Lower lobe of right lung (tissue), 2 donors: ENCODE results near the gene RUSC2. TPM values are rescaled to one million over a fixed set of nuclear protein-coding genes. Genes with fewer than 3 reads are reported as not detected.
A peak's percentile ranks its signal among the peaks of the same experiment; 100 is the strongest.

Experiments used
- ATAC-seq, 2 donors: fragments of 200-7000 bp; cut with Tn5 transposase; one replicate each; pipeline ENCODE4 v1.9.1; 2020 to 2022; ENCODE audit warnings: mild to moderate bottlenecking in 2 of 2, moderate library complexity in 2 of 2
- DNase-seq: peaks from one replicate; pipeline ENCODE4 v3.0.0-alpha.2; 2020
- H3K27ac ChIP-seq: fragments of 200-600 bp; one replicate; pipeline ENCODE4 v1.8.0; 2022
- H3K27me3 ChIP-seq: fragments of 200-600 bp; one replicate; pipeline ENCODE4 v1.8.0; 2022; ENCODE audit warnings: low read depth
- H3K36me3 ChIP-seq: fragments of 200-600 bp; one replicate; pipeline ENCODE4 v1.8.0; 2022; ENCODE audit warnings: mild to moderate bottlenecking
- H3K4me1 ChIP-seq: fragments of 200-600 bp; one replicate; pipeline ENCODE4 v1.8.0; 2022
- H3K4me3 ChIP-seq: fragments of 200-600 bp; one replicate; pipeline ENCODE4 v1.8.0; 2022; ENCODE audit warnings: mild to moderate bottlenecking
- H3K9me3 ChIP-seq: fragments of 200-600 bp; one replicate; pipeline ENCODE4 v1.8.0; 2022
- intact Hi-C: fragments of 100-400 bp; cut with DNase I; formaldehyde crosslinking; loops from one replicate; pipeline ENCODE4 v1.11.0; 2022
- total RNA-seq: library from RNA; stranded (reverse); fragmentation: NEBNext Ultra II Directional; extraction: Animal tissue kit (Norgen Biotek cat#: 25700); gene quantifications from one replicate; pipeline ENCODE4 v1.2.1, GENCODE V29; 2021
- TF ChIP-seq, protein P1 (sequence below): fragments of 200-600 bp; IDR thresholded peaks from one replicate; pipeline ENCODE4 v1.8.0; 2022; ENCODE audit warnings: antibody characterized with exemption, mild to moderate bottlenecking
- donor health status: DM: no; HTN: yes; CAD: no; lungs with severe emphysema.

RUSC2 gene
- total RNA-seq, 1 donor from 2014 or later, result 23.6 TPM

GRCh38 chr9:35515766-35516165 lies 25.9 kb downstream of the RUSC2 start:
- H3K27me3 ChIP-seq, result no peaks in the 10 kb centered on the region
- H3K27ac ChIP-seq, result no peak overlapping the region
- no peaks in the 10 kb centered on the region for H3K9me3 ChIP-seq
- intact Hi-C loops, result no loop called here
- H3K36me3 ChIP-seq, result no peaks in the 10 kb centered on the region
- no peak overlapping the region for H3K4me3 ChIP-seq
- H3K4me1 ChIP-seq, result peaks cover 60% of the 10 kb centered on the region
- TF ChIP-seq, protein P1, sequence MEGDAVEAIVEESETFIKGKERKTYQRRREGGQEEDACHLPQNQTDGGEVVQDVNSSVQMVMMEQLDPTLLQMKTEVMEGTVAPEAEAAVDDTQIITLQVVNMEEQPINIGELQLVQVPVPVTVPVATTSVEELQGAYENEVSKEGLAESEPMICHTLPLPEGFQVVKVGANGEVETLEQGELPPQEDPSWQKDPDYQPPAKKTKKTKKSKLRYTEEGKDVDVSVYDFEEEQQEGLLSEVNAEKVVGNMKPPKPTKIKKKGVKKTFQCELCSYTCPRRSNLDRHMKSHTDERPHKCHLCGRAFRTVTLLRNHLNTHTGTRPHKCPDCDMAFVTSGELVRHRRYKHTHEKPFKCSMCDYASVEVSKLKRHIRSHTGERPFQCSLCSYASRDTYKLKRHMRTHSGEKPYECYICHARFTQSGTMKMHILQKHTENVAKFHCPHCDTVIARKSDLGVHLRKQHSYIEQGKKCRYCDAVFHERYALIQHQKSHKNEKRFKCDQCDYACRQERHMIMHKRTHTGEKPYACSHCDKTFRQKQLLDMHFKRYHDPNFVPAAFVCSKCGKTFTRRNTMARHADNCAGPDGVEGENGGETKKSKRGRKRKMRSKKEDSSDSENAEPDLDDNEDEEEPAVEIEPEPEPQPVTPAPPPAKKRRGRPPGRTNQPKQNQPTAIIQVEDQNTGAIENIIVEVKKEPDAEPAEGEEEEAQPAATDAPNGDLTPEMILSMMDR, result no peak
- peak; percentile 53 for DNase-seq
- ATAC-seq, result no peak

- intact Hi-C loops, result no loop called here
- Histone ChIP-seq H3K9me3 (no peaks in the 10 kb centered on the region), H3K27me3 (no peaks in the 10 kb centered on the region), H3K27ac (peak overlapping the region; percentile 71), H3K36me3 (no peaks in the 10 kb centered on the region), H3K4me3 (no peak overlapping the region), H3K4me1 (peaks cover 61% of the 10 kb centered on the region)
- TF ChIP-seq, protein P1, result no peak
- DNase-seq, result no peak
- no peak for ATAC-seq
Observed at GRCh38 chr9:35516479-35516878, 26.6 kb downstream of the RUSC2 start.

DNA sequence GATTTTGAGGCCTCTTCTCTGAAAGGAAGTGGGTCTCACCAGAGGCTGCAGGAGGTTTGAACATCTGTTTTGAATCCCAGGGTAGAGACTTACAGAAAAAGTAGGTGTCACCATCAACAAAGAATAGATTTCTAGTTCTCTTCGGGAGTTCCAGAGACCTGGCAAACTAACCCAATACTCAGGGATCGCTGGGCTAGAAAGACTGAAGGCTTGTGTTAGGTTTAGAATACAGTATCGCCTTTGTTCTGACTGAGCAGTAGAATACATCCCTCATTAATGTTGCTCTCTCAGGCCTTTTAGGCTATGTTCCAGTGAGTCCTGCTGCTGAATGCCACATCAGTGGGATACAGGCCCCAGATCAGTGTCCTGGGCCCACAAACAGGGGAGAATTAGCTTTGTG lies 27.2 kb downstream of the RUSC2 start:
- Histone ChIP-seq H3K9me3 (no peaks in the 10 kb centered on the region), H3K4me3 (no peak overlapping the region), H3K4me1 (peaks cover 61% of the 10 kb centered on the region), H3K27me3 (no peaks in the 10 kb centered on the region), H3K27ac (peak overlapping the region; percentile 71), H3K36me3 (no peaks in the 10 kb centered on the region)
- TF ChIP-seq, protein P1, result no peak
- no peak for DNase-seq
- no peak for ATAC-seq
- intact Hi-C loops, result no loop called here

GRCh38 chr9:35517552-35518224 lies 27.8 kb downstream of the RUSC2 start:
- DNase-seq (no peak), ATAC-seq (peak; percentile 2 to 6)
- Histone ChIP-seq H3K27me3 (no peaks in the 10 kb centered on the region), H3K27ac (peak overlapping the region; percentile 71), H3K36me3 (no peaks in the 10 kb centered on the region), H3K9me3 (no peaks in the 10 kb centered on the region), H3K4me3 (no peak overlapping the region), H3K4me1 (peaks cover 64% of the 10 kb centered on the region)
- intact Hi-C loops, result no loop called here
- TF ChIP-seq, protein P1, result no peak

GRCh38 chr9:35518225-35518821 lies 28.4 kb downstream of the RUSC2 start:
- peaks cover 71% of the 10 kb centered on the region for H3K4me1 ChIP-seq
- TF ChIP-seq, protein P1, result no peak
- intact Hi-C loops, result no loop called here
- no peaks in the 10 kb centered on the region for H3K27me3 ChIP-seq
- no peaks in the 10 kb centered on the region for H3K36me3 ChIP-seq
- peak overlapping the region; percentile 71 for H3K27ac ChIP-seq
- ATAC-seq, result peak; percentile 92 to 94
- DNase-seq, result no peak
- no peaks in the 10 kb centered on the region for H3K9me3 ChIP-seq
- H3K4me3 ChIP-seq, result no peak overlapping the region
